GM12873 (cell line): ENCODE results near the gene RIPPLY3.

Experiments
- TF ChIP-seq, protein P1 (sequence below): IDR thresholded peaks from 2 replicates; pipeline ENCODE4 v1.5.1; 2012; ENCODE audit warnings: low read depth, mild to moderate bottlenecking, moderate library complexity, low read length, control low read depth; ENCODE audit not compliant: insufficient read depth; ENCODE audit errors: missing control alignments

The RIPPLY3 gene

DNA sequence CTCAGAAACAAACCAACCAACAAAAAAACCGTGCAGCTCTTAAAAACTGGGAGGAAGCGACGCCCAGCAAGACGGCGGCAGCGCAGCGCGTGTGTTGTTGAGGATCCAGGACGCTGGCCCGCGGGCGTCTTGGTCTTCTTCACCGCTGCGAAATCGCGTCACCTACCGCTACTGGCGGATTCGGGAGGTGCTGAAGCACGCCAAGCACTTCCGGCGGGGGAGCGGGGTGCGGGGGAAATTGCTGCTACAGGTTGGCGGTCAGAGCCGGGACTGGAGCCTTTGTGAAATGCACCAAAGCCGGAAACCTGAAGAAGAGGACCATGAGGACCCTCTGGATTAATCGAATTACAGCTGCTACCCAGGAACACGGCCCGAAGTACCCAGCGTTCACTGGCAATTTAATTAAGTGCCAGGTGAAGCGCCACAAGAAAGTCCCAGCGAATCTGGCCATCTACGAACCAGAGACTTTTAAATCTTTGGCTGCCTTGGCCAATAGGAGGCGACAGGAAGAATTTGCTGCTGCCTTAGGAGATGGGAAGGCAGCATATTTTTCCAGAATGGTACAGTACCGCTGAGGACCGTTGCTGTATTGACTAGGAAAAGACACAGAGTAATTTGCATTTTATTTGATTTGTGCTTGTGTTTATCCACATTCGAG, 11.9 kb upstream of the RIPPLY3 start:
- TF ChIP-seq, protein P1, sequence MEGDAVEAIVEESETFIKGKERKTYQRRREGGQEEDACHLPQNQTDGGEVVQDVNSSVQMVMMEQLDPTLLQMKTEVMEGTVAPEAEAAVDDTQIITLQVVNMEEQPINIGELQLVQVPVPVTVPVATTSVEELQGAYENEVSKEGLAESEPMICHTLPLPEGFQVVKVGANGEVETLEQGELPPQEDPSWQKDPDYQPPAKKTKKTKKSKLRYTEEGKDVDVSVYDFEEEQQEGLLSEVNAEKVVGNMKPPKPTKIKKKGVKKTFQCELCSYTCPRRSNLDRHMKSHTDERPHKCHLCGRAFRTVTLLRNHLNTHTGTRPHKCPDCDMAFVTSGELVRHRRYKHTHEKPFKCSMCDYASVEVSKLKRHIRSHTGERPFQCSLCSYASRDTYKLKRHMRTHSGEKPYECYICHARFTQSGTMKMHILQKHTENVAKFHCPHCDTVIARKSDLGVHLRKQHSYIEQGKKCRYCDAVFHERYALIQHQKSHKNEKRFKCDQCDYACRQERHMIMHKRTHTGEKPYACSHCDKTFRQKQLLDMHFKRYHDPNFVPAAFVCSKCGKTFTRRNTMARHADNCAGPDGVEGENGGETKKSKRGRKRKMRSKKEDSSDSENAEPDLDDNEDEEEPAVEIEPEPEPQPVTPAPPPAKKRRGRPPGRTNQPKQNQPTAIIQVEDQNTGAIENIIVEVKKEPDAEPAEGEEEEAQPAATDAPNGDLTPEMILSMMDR = no peak

DNA sequence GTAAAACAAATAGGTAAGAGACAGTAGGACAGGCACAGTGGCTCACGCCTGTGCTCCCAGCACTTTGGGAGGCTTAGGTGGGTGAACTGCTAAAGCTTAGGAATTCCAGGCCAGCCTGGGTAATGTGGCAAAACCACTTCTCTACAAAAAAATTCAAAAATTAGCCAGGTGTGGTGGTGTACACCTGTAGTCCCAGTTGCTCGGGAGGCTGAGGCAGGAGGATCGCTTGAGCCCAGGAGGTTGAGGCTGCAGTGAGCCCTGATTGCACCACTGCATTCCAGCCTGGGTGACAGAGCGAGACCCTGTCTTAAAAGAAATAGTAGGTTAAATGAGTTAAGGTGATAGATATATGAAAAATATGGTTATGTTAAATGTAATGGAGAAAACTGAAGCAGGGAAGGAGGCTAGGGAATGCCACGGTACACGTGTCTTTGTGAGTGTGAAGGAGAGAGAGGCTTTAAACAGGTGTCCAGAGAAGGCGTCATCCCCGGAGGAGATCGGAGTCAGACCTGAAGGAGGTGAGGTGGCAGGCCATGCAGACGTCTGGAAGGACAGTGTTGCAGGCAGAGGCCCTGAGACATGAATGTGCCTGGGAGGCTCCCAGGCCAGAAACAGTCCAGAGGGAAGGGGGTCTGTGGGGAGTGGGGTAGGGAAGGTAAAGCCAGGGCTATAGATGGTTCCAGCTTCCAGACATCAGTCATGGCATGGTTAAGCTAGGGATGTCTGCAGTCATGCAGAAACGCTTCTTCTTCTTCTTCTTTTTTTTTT, 7.2 kb upstream of the RIPPLY3 start:
- TF ChIP-seq, protein P1 = no peak

DNA sequence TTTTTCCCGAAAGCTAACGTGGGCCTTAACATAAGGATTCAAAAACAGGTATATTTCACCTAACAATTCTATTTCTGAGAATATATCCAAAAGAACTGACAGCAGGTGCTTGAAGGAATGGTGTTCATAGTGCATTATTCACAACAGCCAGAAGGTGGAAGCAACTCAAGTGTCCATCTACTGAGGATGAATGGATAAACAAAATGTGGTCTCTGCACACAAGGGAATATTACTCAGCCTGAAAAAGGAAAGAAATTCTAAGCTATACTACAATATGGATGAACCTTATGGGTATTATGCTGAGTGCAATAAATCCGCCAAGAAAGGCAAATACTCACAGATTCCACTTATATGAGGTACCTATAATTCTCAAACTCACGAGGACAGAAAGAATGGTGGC, 6.1 kb upstream of the RIPPLY3 start:
- TF ChIP-seq, protein P1 = peak; percentile 14

DNA sequence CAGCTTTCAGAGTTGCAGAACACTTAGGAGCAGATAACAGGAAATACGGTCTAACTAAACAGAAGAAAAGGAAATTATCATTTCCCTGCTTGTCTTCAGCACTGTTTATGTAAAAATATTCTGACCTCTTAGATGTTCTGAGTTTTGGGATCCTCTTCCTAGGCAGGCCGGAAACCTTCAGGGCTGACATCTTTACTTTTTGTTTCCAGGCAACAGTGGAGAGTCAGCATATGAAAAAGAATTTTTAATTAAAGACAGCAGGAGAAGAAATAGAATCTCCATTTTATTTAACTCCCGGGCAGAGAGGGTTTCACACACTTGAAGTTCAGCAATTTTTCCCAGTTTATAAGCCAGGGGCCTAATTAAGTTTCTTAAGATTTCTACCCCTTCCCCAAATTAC, 5.1 kb upstream of the RIPPLY3 start:
- TF ChIP-seq, protein P1 = no peak

DNA sequence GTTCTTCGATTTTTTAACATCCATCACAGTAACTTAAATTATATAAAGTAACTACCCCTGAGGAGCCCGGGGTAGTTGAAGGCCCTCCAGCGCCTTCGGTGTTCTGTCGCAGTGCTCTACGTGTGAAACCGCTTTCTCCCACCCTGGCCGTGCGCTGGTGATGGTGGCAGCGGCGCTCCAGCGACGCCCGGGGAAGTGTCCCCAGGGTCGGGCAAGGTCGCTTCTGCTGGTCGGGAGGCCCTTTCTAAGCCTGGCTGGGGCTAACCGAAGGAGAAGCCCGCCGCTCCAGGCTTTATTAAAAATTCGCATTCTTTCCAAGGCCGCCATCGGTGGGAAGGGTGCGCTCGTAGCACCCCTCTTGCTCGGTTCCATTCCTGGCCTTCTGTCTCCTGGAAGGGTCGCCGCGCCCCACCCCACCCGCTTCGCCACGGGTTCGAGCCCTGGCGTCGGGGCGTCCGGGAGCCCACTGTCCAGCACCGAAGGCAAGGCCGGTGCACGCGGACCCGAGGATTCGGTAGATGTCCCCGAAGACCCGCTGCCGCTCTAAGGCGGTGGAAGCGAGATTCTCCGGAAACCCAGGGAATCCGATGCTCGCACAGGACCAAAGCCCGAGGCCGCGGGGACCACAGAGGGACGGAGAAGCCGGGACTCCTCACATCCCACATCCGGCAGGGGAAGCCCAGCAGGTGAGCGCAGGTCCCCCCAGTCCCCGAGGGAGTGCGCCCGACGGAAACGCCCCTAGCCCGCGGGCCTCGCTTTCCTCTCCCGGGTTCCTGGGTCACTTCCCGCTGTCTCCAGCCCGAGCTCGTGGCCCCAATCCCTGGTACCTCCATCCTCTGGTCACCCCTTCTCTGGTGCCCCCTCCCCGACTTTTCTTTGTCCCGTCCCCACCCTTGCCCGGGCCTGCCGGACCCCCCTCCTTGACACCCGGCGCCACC, 685 bp upstream of the RIPPLY3 start:
- TF ChIP-seq, protein P1 = no peak

DNA sequence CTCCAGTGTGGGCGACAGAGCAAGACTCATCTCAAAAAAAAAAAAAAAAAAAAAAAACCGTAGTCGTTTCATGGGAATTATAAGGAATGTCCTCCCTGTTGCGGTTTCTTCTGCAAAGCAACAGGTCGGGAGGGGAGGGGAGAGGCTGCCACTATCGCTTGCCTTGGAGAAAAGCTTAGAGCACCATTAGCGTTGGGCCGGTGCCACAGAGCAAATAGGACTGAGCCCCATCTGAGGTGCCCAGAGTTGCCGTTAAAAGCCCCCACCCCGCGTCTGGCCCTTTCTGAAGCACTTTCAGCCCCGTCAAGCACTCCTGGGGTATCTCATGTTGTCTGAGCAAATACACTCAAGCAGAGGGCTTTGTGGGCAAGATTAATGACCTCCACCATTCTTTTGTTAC, 2.2 kb downstream of the RIPPLY3 start:
- TF ChIP-seq, protein P1 = no peak
